Loucy (cell line): ENCODE results near the gene HOXB3.

Experiments used
- EZH2phosphoT487 ChIP-seq: fragments of 200-600 bp; IDR thresholded peaks from 2 replicates; pipeline ENCODE4 v1.6.1; 2018; ENCODE audit warnings: antibody characterized with exemption, mild to moderate bottlenecking, moderate library complexity, borderline replicate concordance
- TF ChIP-seq, protein P1 (sequence below): fragments of 200-600 bp; sonication (generic); conservative IDR thresholded peaks from 2 replicates; pipeline ENCODE4 v1.5.1; 2014; ENCODE audit warnings: mild to moderate bottlenecking, antibody characterized with exemption, low read length

DNA sequence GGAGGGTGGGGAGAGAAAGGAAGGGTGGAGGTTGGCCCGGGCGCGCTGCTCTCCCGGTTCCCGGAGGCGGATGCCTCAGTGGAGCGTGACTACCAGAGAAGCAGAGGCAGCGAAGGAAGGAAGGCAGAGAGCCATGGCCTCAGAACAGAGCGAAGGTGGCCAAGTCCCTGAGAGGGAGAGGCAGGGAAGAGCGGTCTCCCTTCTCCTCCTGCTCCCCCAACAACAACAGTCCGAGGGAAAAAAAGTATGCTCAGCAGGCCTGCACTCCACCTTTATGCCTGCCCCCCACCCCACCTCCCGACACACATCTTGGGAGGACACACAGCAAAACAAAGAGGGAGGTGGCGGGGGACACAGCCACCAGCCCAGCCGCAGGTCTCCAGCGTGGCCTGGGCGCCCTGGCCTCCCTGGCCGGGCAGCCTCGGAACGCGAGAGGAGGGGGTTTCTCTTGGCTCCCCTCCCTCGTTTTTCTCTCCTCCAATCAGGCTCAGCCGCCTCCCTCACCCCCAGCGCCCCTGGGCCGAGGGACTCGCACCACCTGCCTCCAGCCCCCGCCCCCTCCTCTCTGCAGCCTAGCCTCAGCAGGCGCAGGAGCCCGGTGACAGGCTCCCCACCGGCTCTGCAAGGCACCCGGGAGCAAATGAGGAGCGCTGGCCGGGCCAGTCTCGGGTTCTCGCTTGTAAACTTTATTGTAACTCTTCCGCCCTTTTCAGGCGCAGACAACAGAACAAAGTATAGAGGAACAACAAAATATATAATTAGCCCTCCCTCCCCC, 21.8 kb upstream of the HOXB3 start:
- TF ChIP-seq, protein P1, sequence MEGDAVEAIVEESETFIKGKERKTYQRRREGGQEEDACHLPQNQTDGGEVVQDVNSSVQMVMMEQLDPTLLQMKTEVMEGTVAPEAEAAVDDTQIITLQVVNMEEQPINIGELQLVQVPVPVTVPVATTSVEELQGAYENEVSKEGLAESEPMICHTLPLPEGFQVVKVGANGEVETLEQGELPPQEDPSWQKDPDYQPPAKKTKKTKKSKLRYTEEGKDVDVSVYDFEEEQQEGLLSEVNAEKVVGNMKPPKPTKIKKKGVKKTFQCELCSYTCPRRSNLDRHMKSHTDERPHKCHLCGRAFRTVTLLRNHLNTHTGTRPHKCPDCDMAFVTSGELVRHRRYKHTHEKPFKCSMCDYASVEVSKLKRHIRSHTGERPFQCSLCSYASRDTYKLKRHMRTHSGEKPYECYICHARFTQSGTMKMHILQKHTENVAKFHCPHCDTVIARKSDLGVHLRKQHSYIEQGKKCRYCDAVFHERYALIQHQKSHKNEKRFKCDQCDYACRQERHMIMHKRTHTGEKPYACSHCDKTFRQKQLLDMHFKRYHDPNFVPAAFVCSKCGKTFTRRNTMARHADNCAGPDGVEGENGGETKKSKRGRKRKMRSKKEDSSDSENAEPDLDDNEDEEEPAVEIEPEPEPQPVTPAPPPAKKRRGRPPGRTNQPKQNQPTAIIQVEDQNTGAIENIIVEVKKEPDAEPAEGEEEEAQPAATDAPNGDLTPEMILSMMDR, result no peak
- no peak for TF ChIP-seq EZH2phosphoT487
